ENCODE data around the gene CLEC18B.
"Not testable (repeated sequence)": the region's sequence is repeated elsewhere in the genome, so short reads cannot be mapped to it uniquely, and the experiment has no call there.

Gene CLEC18B

GRCh38 chr16:74447578-74447977 is 26.3 kb upstream of the CLEC18B start:
- Histone ChIP-seq H3K4me3 (ENCODE audit: low read depth in 1 of 5, low read length in 5 of 5) (no peak overlapping the region), H3K9me3 (ENCODE audit: control insufficient read depth in 5 of 5, low read length in 5 of 5) (no peaks in the 10 kb centered on the region), H3K4me1 (ENCODE audit: control insufficient read depth in 5 of 5, insufficient read depth in 5 of 5, low read length in 5 of 5) (peaks cover 12 to 58% (median 42%) of the 10 kb centered on the region in 5 donors), H3K27me3 (ENCODE audit: control insufficient read depth in 5 of 5, insufficient read depth in 4 of 5, low read length in 5 of 5) (no peaks in the 10 kb centered on the region), H3K9ac (ENCODE audit: low read length in 5 of 5) (no peak overlapping the region), H3K36me3 (ENCODE audit: control insufficient read depth in 5 of 5, insufficient read depth in 5 of 5, low read length in 5 of 5) (peaks cover 0 to 18% (median 16%) of the 10 kb centered on the region in 5 donors), H3K27ac (ENCODE audit: low read depth, low read length) (peak overlapping the region; percentile 86)

- Histone ChIP-seq H3K27me3 (ENCODE audit: control insufficient read depth in 5 of 5, insufficient read depth in 4 of 5, low read length in 5 of 5) (no peaks in the 10 kb centered on the region), H3K4me3 (ENCODE audit: low read depth in 1 of 5, low read length in 5 of 5) (no peak overlapping the region), H3K4me1 (ENCODE audit: control insufficient read depth in 5 of 5, insufficient read depth in 5 of 5, low read length in 5 of 5) (peaks cover 12 to 53% (median 42%) of the 10 kb centered on the region in 5 donors), H3K9ac (ENCODE audit: low read length in 5 of 5) (peak overlapping the region in 1 of 5 donors; percentile 25), H3K9me3 (ENCODE audit: control insufficient read depth in 5 of 5, low read length in 5 of 5) (no peaks in the 10 kb centered on the region), H3K36me3 (ENCODE audit: control insufficient read depth in 5 of 5, insufficient read depth in 5 of 5, low read length in 5 of 5) (peaks cover 0 to 11% (median 9%) of the 10 kb centered on the region in 5 donors), H3K27ac (ENCODE audit: low read depth, low read length) (peak overlapping the region; percentile 86)
Observed at GRCh38 chr16:74446866-74447265, 25.6 kb upstream of the CLEC18B start.

DNA sequence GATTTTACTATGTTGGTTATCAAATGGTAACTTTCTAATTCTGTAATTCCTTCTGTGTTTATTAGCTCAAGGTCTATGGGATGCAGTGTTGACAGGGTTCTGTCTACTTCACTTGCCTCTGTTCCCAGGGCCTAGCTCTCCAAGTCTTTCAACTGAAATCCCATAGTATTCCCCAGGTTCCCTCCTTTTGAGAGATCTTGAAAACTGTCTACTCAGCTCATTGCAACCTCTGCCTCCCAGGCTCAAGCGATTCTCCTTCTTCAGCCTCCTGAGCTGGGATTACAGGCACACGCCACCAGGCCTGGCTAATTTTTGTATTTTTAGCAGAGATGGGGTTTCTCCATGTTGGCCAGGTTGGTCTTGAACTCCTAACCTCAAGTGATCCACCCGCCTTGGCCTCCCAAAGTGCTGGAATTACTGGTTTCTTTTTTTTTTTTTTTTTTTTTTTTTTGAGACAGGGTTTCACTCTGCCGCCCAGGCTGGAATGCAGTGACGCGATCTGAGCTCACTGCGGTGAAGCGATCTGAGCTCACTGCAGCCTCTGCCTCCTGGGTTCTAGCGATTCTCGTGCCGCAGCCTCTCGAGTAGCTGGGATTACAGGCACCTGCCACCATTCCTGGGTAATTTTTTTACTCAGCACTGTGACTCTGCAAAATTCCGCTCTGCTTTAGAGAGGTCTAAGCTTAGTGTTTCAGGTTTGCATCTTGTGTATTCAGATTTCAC is 22.5 kb upstream of the CLEC18B start:
- not testable (repeated sequence) for H3K4me3 ChIP-seq (ENCODE audit: low read depth in 1 of 5, low read length in 5 of 5); H3K27me3 ChIP-seq (ENCODE audit: control insufficient read depth in 5 of 5, insufficient read depth in 4 of 5, low read length in 5 of 5); H3K9ac ChIP-seq (ENCODE audit: low read length in 5 of 5); H3K36me3 ChIP-seq (ENCODE audit: control insufficient read depth in 5 of 5, insufficient read depth in 5 of 5, low read length in 5 of 5); H3K27ac ChIP-seq (ENCODE audit: low read depth, low read length); H3K9me3 ChIP-seq (ENCODE audit: control insufficient read depth in 5 of 5, low read length in 5 of 5)
- peaks cover 4 to 34% (median 25%) of the 10 kb centered on the region in 5 donors for H3K4me1 ChIP-seq (ENCODE audit: control insufficient read depth in 5 of 5, insufficient read depth in 5 of 5, low read length in 5 of 5)

DNA sequence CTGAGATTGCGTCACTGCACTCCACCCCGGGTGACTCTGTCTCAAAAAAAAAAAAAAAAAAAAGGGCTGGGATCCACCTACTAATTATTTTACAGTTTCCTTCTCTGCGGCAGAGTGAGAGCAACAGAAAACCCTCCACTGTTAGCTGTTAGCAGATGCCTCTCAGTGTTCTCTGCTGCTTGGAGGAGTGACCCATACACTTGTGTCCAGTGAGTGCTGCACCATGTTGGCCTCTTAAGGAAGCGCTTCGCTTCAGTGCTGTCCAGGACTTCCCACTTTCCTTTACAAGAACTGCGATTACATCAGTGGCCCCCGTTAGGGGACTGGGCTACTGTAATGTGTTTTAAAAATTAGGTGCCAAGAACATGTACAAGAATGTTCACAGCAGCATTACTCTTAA is 18.4 kb upstream of the CLEC18B start:
- Histone ChIP-seq H3K36me3 (ENCODE audit: control insufficient read depth in 5 of 5, insufficient read depth in 5 of 5, low read length in 5 of 5) (no peaks in the 10 kb centered on the region), H3K27ac (ENCODE audit: low read depth, low read length) (no peak overlapping the region), H3K4me3 (ENCODE audit: low read depth in 1 of 5, low read length in 5 of 5) (no peak overlapping the region), H3K9me3 (ENCODE audit: control insufficient read depth in 5 of 5, low read length in 5 of 5) (no peaks in the 10 kb centered on the region), H3K4me1 (ENCODE audit: control insufficient read depth in 5 of 5, insufficient read depth in 5 of 5, low read length in 5 of 5) (peaks cover 0 to 9% (median 0%) of the 10 kb centered on the region in 5 donors), H3K9ac (ENCODE audit: low read length in 5 of 5) (no peak overlapping the region), H3K27me3 (ENCODE audit: control insufficient read depth in 5 of 5, insufficient read depth in 4 of 5, low read length in 5 of 5) (no peaks in the 10 kb centered on the region)

GRCh38 chr16:74438492-74438979 is 17.3 kb upstream of the CLEC18B start:
- peak overlapping the region; percentile 9 for H3K27ac ChIP-seq (ENCODE audit: low read depth, low read length)

DNA sequence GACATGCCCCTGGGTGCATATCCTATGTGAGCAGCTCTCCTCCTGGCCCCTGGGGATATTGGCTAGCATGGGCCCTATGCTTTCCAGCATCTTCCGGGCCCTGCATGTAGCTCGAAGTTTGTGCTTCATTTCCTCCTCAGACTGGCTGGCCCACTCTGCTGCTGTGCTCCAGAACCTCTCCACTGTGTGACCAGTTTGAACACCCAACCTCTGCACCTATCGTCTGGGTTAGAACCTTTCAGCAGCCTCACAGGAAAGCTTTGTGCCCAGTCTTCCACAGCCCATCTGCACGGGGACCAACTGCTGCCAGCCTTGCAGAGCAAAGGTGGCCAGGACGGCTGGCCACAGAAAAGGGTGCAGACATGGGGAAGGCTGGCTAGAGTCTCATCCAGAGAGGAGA is 10.2 kb upstream of the CLEC18B start:
- Histone ChIP-seq H3K9ac (ENCODE audit: low read length in 5 of 5) (no peak overlapping the region), H3K27ac (ENCODE audit: low read depth, low read length) (no peak overlapping the region), H3K27me3 (ENCODE audit: control insufficient read depth in 5 of 5, insufficient read depth in 4 of 5, low read length in 5 of 5) (no peaks in the 10 kb centered on the region), H3K9me3 (ENCODE audit: control insufficient read depth in 5 of 5, low read length in 5 of 5) (no peaks in the 10 kb centered on the region), H3K4me3 (ENCODE audit: low read depth in 1 of 5, low read length in 5 of 5) (no peak overlapping the region), H3K4me1 (ENCODE audit: control insufficient read depth in 5 of 5, insufficient read depth in 5 of 5, low read length in 5 of 5) (no peaks in the 10 kb centered on the region), H3K36me3 (ENCODE audit: control insufficient read depth in 5 of 5, insufficient read depth in 5 of 5, low read length in 5 of 5) (no peaks in the 10 kb centered on the region)

More at GRCh38 chr16:74438492-74438979, 17.3 kb upstream of the CLEC18B start:
- Histone ChIP-seq H3K4me1 (ENCODE audit: control insufficient read depth in 5 of 5, insufficient read depth in 5 of 5, low read length in 5 of 5) (peaks cover 0 to 9% (median 0%) of the 10 kb centered on the region in 5 donors), H3K36me3 (ENCODE audit: control insufficient read depth in 5 of 5, insufficient read depth in 5 of 5, low read length in 5 of 5) (no peaks in the 10 kb centered on the region), H3K9me3 (ENCODE audit: control insufficient read depth in 5 of 5, low read length in 5 of 5) (no peaks in the 10 kb centered on the region), H3K4me3 (ENCODE audit: low read depth in 1 of 5, low read length in 5 of 5) (peak overlapping the region in 1 of 5 donors; percentile 25), H3K9ac (ENCODE audit: low read length in 5 of 5) (no peak overlapping the region), H3K27me3 (ENCODE audit: control insufficient read depth in 5 of 5, insufficient read depth in 4 of 5, low read length in 5 of 5) (no peaks in the 10 kb centered on the region)

DNA sequence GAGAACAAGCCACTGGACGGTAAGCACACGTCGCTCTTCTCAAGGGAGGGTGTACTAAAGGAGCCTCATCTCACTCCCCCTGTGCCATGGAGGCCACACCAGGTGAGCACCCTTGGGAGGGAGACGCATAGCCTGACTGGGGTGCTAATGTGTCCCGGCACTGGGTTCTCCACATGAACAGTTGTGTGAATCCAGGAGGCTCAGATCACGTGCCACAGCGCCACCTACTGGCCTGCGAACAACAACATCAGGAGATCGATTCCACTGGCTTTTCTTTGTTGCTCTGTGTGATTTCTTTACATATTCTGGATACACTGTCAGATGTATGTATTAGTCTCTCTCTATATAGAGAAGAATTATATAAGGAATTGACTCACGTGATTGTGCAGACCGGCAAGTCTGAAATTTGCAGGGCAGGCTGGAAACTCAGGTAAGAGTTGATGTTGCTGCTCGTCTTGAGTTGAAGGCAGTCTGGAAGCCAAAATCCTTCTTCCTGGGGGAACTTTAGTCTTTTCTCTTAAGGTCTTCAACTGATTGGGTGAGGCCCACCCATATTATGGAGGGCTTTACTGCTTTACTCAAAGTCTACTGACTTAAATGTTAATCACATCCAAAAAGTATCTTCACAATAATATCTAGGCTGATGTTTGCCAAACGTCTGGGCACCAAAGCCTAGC is 8.9 kb upstream of the CLEC18B start:
- not testable (repeated sequence) for H3K27me3 ChIP-seq (ENCODE audit: control insufficient read depth in 5 of 5, insufficient read depth in 4 of 5, low read length in 5 of 5); H3K4me1 ChIP-seq (ENCODE audit: control insufficient read depth in 5 of 5, insufficient read depth in 5 of 5, low read length in 5 of 5); H3K4me3 ChIP-seq (ENCODE audit: low read depth in 1 of 5, low read length in 5 of 5); H3K9ac ChIP-seq (ENCODE audit: low read length in 5 of 5); H3K9me3 ChIP-seq (ENCODE audit: control insufficient read depth in 5 of 5, low read length in 5 of 5); H3K27ac ChIP-seq (ENCODE audit: low read depth, low read length); H3K36me3 ChIP-seq (ENCODE audit: control insufficient read depth in 5 of 5, insufficient read depth in 5 of 5, low read length in 5 of 5)

- not testable (repeated sequence) for H3K4me3 ChIP-seq (ENCODE audit: low read depth in 1 of 5, low read length in 5 of 5); H3K9ac ChIP-seq (ENCODE audit: low read length in 5 of 5); H3K27ac ChIP-seq (ENCODE audit: low read depth, low read length); H3K27me3 ChIP-seq (ENCODE audit: control insufficient read depth in 5 of 5, insufficient read depth in 4 of 5, low read length in 5 of 5); H3K36me3 ChIP-seq (ENCODE audit: control insufficient read depth in 5 of 5, insufficient read depth in 5 of 5, low read length in 5 of 5); H3K4me1 ChIP-seq (ENCODE audit: control insufficient read depth in 5 of 5, insufficient read depth in 5 of 5, low read length in 5 of 5); H3K9me3 ChIP-seq (ENCODE audit: control insufficient read depth in 5 of 5, low read length in 5 of 5)
Observed at GRCh38 chr16:74428493-74428892, 7.2 kb upstream of the CLEC18B start.

DNA sequence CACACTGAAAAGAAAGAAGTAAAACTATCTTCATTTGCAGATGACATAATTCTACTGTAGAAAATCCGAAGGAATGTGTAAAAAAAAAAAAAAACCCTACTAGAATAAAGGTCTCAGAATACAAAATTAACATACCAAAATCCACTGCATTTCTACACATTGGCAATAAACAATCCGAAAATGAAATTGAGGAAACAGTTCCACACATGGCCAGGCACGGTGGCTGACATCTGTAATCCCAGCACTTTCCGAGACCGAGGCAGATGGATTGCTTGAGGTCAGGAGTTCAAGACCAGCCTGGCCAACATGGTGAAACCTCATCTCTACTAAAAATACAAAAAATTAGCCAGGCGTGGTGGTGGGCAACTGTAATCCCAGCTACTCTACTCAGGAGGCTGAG is 4.5 kb upstream of the CLEC18B start:
- H3K4me1 ChIP-seq (ENCODE audit: control insufficient read depth in 5 of 5, insufficient read depth in 5 of 5, low read length in 5 of 5); H3K9me3 ChIP-seq (ENCODE audit: control insufficient read depth in 5 of 5, low read length in 5 of 5); H3K36me3 ChIP-seq (ENCODE audit: control insufficient read depth in 5 of 5, insufficient read depth in 5 of 5, low read length in 5 of 5); H3K9ac ChIP-seq (ENCODE audit: low read length in 5 of 5); H3K27me3 ChIP-seq (ENCODE audit: control insufficient read depth in 5 of 5, insufficient read depth in 4 of 5, low read length in 5 of 5); H3K27ac ChIP-seq (ENCODE audit: low read depth, low read length); H3K4me3 ChIP-seq (ENCODE audit: low read depth in 1 of 5, low read length in 5 of 5): not testable (repeated sequence)

- not testable (repeated sequence) for H3K9me3 ChIP-seq (ENCODE audit: control insufficient read depth in 5 of 5, low read length in 5 of 5); H3K4me1 ChIP-seq (ENCODE audit: control insufficient read depth in 5 of 5, insufficient read depth in 5 of 5, low read length in 5 of 5); H3K27me3 ChIP-seq (ENCODE audit: control insufficient read depth in 5 of 5, insufficient read depth in 4 of 5, low read length in 5 of 5); H3K4me3 ChIP-seq (ENCODE audit: low read depth in 1 of 5, low read length in 5 of 5); H3K9ac ChIP-seq (ENCODE audit: low read length in 5 of 5); H3K27ac ChIP-seq (ENCODE audit: low read depth, low read length); H3K36me3 ChIP-seq (ENCODE audit: control insufficient read depth in 5 of 5, insufficient read depth in 5 of 5, low read length in 5 of 5)
Observed at GRCh38 chr16:74423721-74424120, 2.4 kb upstream of the CLEC18B start.
